ENCODE data around the gene PARPBP. TPM values are rescaled to one million over a fixed set of nuclear protein-coding genes. Genes with fewer than 3 reads are reported as not detected.

Gene PARPBP
- total RNA-seq, 4 donors from 2014 or later: 0.26 to 26.8 (median 1.2) TPM

DNA sequence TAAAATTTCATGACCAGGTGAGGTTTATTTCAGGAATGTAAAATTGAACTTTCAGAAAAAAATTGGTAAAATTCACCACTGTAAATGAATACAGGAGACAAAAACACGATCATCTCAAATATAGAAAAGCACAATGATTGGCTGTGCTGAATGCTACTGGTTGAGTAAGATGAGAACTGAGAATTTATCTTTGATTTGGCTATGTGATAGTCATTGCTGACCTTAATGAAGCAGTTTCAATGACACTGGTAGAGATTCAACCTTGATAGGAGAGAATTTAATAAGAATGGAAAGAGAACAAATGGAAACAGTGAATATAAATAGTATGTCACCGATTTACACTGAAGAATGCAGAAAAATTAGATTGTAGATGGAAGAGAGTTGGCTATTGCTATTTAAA is 84.0 kb downstream of the PARPBP start:
- DNase-seq: no peak
- intact Hi-C loops (cut with DNase I; ENCODE audit: low total_unique reads): no loop called here
- no peak overlapping the region for H3K4me3 ChIP-seq
- no peaks in the 10 kb centered on the region for H3K4me1 ChIP-seq
- H3K36me3 ChIP-seq: no peaks in the 10 kb centered on the region
- H3K27me3 ChIP-seq: no peaks in the 10 kb centered on the region
- H3K9me3 ChIP-seq: peaks cover 0 to 6% of the 10 kb centered on the region in 2 donors
- TF ChIP-seq POLR2A (IDR thresholded peaks at IDR 0.05): no peak
- TF ChIP-seq, protein P1, sequence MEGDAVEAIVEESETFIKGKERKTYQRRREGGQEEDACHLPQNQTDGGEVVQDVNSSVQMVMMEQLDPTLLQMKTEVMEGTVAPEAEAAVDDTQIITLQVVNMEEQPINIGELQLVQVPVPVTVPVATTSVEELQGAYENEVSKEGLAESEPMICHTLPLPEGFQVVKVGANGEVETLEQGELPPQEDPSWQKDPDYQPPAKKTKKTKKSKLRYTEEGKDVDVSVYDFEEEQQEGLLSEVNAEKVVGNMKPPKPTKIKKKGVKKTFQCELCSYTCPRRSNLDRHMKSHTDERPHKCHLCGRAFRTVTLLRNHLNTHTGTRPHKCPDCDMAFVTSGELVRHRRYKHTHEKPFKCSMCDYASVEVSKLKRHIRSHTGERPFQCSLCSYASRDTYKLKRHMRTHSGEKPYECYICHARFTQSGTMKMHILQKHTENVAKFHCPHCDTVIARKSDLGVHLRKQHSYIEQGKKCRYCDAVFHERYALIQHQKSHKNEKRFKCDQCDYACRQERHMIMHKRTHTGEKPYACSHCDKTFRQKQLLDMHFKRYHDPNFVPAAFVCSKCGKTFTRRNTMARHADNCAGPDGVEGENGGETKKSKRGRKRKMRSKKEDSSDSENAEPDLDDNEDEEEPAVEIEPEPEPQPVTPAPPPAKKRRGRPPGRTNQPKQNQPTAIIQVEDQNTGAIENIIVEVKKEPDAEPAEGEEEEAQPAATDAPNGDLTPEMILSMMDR (IDR thresholded peaks at IDR 0.05): no peak
- H3K27ac ChIP-seq: no peak overlapping the region

DNA sequence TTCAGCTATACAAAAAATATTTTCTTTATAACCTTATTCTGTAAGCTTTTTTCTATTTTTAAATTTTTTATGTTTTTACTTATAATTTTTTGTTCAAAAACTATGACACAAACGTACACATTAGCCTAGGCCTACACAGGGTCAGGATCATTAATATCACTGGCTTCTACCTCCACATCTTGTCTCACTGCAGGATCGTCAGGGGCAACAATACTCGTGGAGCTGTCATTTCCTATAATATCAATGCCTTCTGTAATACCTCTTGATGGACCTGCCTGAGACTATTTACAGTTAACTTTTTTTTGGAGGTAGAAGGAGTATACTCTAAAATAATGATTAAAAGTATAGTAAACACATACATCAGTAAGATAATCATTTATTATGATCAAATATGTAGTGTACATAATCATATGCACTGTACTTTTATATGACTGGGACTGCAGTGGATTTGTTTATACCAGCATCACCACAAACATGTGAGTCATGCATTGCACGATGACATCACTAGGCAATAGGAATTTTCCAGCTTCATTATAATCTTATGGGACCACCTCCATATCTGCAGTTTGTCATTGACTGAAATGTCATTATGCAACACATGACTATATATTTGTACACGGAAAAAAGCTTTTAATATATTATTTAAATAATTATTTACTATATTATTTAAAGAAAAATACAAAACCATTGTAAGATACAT is 96.2 kb downstream of the PARPBP start:
- Histone ChIP-seq H3K4me1 (no peaks in the 10 kb centered on the region), H3K36me3 (no peaks in the 10 kb centered on the region), H3K9me3 (no peaks in the 10 kb centered on the region), H3K4me3 (no peak overlapping the region), H3K27ac (no peak overlapping the region), H3K27me3 (no peaks in the 10 kb centered on the region)
- intact Hi-C loops (cut with DNase I; ENCODE audit: low total_unique reads): no loop called here
- TF ChIP-seq POLR2A (IDR thresholded peaks at IDR 0.05): no peak
- TF ChIP-seq, protein P1 (IDR thresholded peaks at IDR 0.05): no peak
- no peak for DNase-seq

DNA sequence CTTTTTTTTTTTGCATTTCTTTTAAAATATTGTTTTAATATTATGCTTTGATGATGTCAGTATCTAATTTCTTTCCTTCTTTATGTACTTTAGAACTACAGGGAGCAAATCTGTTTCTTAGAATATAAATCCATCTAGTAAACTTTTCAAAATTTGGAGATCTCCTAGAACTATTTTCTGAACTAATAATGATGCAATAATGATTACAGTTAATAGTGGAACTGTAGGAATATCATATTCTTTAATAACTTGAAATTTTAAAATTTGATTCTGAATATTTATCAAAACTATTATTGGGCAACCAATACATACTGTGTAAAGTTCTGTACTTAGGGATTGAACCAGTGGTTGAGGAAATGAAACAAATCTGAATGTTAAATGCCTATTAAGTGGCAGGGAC is 100.8 kb downstream of the PARPBP start:
- TF ChIP-seq, protein P1 (IDR thresholded peaks at IDR 0.05): no peak
- TF ChIP-seq POLR2A (IDR thresholded peaks at IDR 0.05): no peak
- intact Hi-C loops (cut with DNase I; ENCODE audit: low total_unique reads): no loop called here
- Histone ChIP-seq H3K4me1 (no peaks in the 10 kb centered on the region), H3K36me3 (no peaks in the 10 kb centered on the region), H3K9me3 (no peaks in the 10 kb centered on the region), H3K27ac (no peak overlapping the region), H3K27me3 (no peaks in the 10 kb centered on the region), H3K4me3 (no peak overlapping the region)
- DNase-seq: no peak

DNA sequence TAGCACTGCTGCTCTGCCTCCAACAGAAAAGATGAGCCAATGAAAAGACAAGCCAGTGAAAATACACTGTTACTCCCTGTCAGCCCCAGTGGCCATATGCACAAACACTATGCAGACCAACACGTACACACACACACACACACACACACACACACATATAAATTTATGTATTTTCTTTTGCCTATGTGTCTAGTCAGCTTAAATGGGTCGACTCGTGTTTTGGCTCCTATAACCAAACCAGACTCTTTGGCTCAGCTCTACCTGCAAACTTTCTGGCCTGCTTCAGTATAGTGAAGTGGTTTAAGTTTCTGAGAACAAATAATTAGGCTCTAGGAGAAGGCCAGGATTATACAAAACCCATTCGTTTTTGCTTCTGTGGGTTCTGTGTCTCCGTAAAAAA is 108.0 kb downstream of the PARPBP start:
- no peaks in the 10 kb centered on the region for H3K27me3 ChIP-seq
- DNase-seq: no peak
- intact Hi-C loops (cut with DNase I; ENCODE audit: low total_unique reads): no loop called here
- H3K9me3 ChIP-seq: no peaks in the 10 kb centered on the region
- H3K4me3 ChIP-seq: no peak overlapping the region
- no peaks in the 10 kb centered on the region for H3K4me1 ChIP-seq
- no peaks in the 10 kb centered on the region for H3K36me3 ChIP-seq
- H3K27ac ChIP-seq: no peak overlapping the region
- TF ChIP-seq POLR2A (IDR thresholded peaks at IDR 0.05): no peak
- TF ChIP-seq, protein P1 (IDR thresholded peaks at IDR 0.05): no peak

DNA sequence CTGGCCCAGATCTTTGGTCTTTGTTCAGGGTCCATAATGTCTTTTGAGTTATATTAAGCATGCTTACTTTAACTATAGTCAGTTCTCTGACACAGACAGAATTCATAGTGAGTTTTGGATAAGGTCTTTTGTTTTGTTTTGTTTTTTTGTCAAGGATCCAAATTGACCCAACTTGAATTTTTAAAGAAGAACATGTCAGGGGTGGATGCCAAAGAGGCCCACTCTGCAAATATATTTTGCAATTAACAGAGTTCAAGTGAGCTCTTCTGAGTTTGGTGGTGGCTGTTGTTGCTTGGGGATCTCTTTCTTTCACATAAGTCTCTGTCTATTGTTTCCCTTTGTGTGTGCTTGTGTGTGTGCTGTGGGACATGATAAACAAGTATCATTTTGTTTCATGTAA is 112.1 kb downstream of the PARPBP start:
- H3K36me3 ChIP-seq: no peaks in the 10 kb centered on the region
- H3K4me3 ChIP-seq: no peak overlapping the region
- intact Hi-C loops (cut with DNase I; ENCODE audit: low total_unique reads): no loop called here
- H3K9me3 ChIP-seq: no peaks in the 10 kb centered on the region
- peak in 1 of 2 donors; percentile 31 for DNase-seq
- H3K4me1 ChIP-seq: no peaks in the 10 kb centered on the region
- no peaks in the 10 kb centered on the region for H3K27me3 ChIP-seq
- TF ChIP-seq POLR2A (IDR thresholded peaks at IDR 0.05): no peak
- TF ChIP-seq, protein P1 (IDR thresholded peaks at IDR 0.05): no peak
- H3K27ac ChIP-seq: peak overlapping the region; percentile 80 to 81

Data from uterus (tissue), 4 donors.